Activated gamma-delta T cell (primary cell): Measurements from ENCODE around the gene OCA2.
"Not testable (repeated sequence)": the region's sequence is repeated elsewhere in the genome, so short reads cannot be mapped to it uniquely, and the experiment has no call there.

Experiments used
- DNase-seq: peaks from one replicate; lab custom pipeline; 2025; lab: John Stamatoyannopoulos, UW

OCA2 gene

DNA sequence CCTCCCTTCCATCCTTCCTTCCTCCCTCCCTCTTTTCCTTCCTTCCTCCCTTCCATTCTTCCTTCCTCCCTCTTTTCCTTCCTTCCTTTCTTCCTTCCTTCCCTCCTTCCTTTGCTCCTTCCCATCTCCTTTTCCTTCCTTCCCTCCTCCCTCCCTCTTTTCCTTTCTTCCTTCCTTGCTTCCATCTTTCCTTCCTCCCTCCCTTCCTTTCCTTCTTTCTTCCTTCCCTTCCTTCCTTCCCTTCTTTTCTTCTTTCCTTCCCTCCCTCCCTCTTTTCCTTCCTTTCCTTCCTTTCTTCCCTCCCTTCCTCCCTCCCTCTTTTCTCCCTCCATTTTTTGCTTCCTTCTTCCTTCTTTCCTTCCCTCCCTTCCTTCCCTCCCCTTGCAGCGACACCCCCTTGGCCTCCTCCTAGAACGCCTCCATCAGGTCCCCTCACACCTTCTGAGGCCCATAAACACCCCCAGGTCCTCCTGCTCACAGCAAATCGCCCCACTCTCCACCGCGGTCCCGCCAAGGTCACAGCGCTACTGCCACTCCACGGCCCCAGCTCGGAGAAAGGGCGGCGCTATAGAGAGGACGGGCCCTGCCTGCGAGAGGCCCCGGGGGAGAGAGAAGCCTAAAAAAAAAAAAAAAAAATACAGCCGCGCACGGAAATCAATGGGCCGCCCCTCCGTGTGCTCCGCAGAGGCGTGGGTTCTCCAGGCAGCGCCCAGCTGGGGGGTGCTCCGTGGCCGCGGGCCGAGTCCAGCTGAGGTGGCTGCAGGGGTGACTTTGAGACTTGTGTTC is 328.2 kb downstream of the OCA2 start:
- no peak for DNase-seq

GRCh38 chr15:27770086-27770607 is 329.0 kb downstream of the OCA2 start:
- no peak for DNase-seq

DNA sequence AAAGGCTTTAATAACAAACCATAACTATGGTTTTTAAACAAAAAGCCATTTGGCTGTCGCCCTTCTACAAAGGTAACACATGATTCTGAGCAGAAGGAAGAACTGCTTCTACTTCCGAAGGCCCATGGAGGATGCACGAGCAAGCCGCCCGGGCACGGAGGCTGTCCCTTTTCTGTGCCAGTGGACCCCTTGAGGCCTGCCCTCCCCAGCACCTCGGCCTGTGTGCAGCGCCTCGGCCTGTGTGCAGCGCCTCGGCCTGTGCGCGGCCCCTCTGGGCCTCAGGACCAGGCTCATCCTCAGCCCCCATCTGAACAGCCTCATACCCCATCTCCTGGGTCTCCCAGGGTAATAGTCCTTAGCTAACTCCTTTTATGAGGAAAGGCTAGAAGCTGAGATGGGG is 329.5 kb downstream of the OCA2 start:
- DNase-seq = no peak

GRCh38 chr15:27768732-27769475 is 330.2 kb downstream of the OCA2 start:
- DNase-seq = no peak

DNA sequence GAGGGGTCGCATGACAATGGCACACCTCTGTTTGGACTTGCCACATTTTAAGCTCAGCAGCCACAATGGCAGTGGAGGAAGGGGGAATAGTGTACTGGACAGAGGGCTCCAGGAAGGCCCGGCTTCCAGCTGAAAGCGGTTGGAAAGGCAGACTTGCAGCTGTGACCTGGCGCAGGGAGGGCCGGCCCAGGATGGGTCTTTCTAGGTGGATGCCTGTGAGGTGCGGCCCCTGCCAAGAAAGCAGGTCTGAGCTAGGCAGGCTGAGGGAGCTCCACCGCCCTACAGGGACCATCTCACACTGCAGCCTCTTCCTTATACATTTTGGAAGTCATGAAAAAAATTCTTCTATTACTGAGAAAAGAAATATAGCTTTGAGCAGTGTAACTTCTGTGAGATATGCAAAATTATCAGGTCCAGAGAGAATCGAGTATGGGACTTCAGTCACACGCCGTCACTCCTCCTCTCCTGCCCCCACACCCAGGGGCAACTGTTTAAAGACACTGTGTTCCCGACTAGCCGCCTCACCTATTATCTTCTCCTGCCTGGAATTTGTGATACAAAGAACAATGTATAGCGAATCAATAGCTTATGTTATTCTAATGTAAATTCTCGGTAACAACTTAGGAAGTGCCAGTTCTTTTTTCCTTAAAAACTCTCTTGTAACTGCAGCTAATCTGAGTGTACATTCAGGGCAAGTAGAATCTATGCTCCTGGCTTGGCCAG is 331.0 kb downstream of the OCA2 start:
- no peak for DNase-seq

DNA sequence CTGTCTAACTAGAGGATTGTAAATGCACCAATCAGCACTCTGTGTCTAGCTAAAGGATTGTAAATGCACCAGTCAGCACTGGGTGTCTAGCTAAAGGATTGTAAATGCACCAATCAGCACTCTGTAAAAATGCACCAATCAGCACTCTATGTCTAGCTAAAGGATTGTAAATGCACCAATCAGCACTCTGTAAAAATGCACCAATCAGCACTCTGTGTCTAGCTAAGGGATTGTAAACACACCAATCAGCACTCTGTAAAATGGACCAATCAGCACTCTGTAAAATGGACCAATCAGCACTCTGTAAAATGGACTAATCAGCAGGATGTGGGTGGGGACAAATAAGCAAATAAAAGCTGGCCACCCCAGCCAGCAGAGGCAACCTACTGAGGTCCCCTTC is 331.7 kb downstream of the OCA2 start:
- DNase-seq = not testable (repeated sequence)

DNA sequence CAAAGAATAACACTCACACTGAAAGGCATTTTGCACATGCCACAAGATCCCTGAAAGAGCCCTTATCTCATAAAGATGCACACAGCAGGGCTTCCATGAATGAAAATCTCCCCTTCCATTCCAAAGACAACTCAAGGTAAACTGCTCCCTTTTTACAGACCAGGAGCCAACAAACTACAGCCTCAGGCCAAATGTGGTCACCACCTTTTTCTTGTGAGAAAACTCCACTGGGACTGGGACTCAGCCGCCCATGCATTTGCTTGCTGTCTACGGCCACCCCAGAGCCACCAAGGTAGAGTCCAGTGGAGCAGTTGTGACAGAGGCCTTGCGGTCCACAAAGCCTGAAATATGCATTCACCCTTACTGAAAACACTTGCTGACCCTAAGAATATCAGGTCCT is 334.8 kb downstream of the OCA2 start:
- DNase-seq = no peak

DNA sequence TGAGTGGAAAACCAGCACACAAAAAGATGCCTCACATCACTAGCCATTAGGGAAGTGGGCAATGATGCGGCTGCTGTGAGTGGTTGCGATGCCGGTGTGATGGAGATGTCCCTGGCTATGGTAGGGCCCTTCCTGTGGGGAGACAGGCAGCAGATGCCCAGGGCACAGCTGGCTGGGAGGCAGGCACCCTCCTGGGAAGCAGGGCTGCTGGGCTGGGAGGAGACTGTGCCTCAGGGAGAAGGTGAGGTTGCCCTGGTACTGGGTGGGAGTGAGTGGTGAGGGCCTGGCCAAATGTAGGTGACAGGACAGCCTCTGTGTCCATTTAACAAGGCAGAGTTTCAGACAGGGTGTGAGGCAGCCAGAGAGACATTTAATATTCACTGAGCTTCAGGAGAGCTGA is 335.6 kb downstream of the OCA2 start:
- no peak for DNase-seq

- DNase-seq = no peak
Measured at GRCh38 chr15:27762471-27762870, 336.6 kb downstream of the OCA2 start.

- DNase-seq = no peak
Measured at GRCh38 chr15:27757052-27757451, 342.1 kb downstream of the OCA2 start.

DNA sequence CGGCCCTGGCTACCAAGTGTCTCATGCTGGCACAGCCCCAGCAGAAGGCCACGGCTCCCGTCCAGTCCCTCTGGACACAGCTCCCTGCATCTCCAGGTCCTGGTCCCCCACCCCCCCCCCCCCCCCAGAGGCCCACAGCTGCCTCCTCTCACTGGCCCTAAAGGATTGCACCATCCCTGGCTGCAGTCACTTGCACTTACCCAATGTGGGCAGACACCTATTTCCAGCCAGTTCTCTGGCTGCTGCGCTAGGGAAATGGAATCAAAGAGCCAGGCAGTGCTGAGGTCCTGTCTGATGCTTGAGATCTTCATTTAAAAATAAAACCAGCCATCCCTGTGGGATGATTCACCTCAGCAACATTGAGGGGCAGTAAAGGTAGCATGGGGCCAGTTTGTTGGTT is 346.4 kb downstream of the OCA2 start:
- no peak for DNase-seq

GRCh38 chr15:27747997-27748396 is 351.1 kb downstream of the OCA2 start:
- DNase-seq = no peak

DNA sequence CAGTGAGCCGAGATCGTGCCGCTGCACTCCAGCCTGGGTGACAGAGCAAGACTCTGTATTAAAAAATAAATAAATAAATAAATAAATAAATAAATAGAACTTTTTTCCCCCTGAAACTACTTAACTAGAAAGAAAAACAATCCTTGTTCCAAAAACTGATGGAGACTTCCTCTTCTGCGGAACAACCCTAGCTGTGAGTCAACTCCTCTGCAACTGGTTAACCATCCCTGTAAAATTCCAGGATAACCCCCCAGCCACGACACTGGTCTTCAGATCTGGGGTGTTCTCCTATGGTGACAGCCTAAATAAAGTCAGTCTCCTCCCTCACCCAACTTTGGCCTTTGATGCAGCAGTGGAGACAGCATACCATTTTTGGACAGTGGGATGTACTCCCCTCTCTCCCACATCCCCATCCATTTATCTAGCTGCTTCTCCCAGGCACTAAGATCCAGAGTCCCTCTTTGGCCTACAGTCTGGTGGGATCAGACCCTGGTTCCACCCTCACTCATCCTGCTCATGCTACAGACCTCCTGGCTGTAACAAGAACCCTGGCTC is 352.6 kb downstream of the OCA2 start:
- no peak for DNase-seq

GRCh38 chr15:27744641-27745040 is 354.5 kb downstream of the OCA2 start:
- DNase-seq = no peak

DNA sequence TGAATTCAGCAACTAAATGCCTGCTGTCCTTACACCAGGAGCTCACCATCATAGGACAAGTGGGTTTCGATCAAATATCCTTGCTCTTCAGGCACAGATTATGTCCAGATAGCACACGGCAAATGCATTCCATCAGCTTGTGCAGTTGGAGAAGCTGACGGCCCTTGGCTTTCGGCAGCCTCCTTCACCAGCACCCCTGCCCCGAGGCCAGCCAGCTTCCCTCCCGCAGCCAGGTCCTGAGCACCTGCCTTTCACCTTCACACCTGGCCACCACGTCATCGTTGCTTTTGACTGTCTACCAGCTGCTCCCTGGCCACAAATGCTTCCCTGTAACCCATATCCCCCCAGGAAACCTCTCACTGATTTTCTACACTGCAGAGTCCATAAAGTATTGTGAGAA is 355.5 kb downstream of the OCA2 start:
- DNase-seq = no peak

GRCh38 chr15:27742751-27743477 is 356.2 kb downstream of the OCA2 start:
- no peak for DNase-seq

DNA sequence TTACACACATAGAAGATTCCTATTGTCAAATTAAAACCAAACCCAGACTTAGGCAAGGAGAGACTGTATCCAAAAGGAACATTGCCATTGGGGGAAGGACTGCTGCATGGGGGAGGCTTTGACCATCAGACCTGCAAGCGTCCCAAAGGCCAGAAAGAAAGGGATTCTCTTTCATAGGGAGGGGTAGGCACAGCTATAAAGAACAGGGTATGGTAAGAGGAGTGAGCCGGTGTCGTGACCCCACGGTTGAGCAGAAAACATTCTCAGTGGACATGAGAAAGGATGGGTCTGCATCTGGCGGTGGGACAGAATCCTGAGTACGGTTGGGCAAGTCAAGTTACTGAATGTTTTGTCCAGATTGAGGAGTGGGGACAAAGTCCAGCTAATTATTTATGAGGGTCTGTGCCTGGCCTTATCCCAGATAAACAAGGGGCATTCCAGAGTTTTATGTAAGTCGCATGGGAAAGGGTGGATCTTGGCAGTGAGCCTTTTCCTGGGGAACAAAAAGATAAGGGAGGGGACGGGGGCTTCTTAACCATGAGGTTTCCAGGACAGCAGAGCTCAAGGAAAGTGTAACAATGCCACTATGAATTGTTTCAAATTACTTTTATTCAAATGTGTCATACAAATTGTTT is 357.8 kb downstream of the OCA2 start:
- DNase-seq = no peak

DNA sequence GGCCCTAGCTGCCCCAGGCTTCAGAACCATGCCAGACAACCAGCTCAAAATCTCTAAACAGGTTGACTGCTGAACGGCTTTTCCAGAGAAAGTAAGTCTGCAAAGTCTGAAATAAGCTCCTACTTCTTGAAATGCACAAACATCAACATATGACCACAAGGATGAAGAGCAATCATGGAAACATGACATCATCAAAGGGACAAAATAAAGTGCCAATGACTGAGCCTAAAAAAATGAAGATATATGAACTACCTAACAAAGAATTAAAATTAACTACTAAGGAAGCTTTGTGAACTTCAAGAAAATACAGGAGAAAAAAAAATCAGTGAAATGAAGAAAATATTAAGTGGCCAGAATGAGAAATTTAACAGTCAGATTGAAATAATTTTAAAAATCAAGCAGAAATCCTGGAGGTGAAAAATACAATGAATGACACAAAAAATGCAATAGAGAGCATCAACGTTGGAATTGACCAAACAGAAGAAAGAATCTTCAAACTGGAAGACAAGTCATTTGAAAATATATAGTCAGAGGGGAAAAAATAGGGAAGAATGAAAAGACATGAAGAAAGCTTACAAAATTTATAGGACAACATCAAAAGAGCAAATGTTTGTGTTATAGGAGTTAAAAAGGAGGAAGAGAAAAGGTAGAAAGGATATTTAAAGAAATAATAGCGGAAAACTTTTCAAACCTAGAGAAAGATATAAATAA is 364.2 kb downstream of the OCA2 start:
- no peak for DNase-seq

DNA sequence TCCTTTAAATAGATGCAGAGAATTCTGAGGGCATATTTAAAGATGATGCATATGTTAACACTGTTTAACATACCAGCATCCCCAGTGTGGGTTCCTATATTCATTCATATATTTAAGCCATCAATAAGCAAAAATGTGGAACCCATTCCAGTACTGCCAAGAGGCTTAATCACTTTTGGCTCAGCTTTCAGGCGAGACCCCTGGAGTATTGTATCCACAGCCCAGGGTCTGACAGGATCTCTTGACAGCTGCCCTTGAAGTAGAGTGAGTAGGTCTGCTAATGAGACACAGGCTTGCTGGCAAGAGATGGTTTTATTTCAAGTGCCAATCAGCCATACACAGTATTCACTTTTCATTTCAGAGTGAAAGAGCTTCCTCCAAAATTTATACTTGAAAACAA is 367.3 kb downstream of the OCA2 start:
- no peak for DNase-seq

- no peak for DNase-seq
Measured at GRCh38 chr15:27730868-27731267, 368.2 kb downstream of the OCA2 start.
